ENCODE measurements around the gene CA5A.
"Not testable (repeated sequence)": the region's sequence is repeated elsewhere in the genome, so short reads cannot be mapped to it uniquely, and the experiment has no call there.

The CA5A gene

GRCh38 chr16:87926246-87927194 lies 9.8 kb downstream of the CA5A start:
- in situ Hi-C loops (cut with MboI; ENCODE audit: low sequenced_read_pairs) = no loop called here

- in situ Hi-C loops (cut with MboI; ENCODE audit: low sequenced_read_pairs) = no loop called here
Measured at GRCh38 chr16:87924811-87925670, 11.3 kb downstream of the CA5A start.

- in situ Hi-C loops (cut with MboI; ENCODE audit: low sequenced_read_pairs) = no loop called here
Measured at GRCh38 chr16:87924041-87924810, 12.1 kb downstream of the CA5A start.

GRCh38 chr16:87922250-87922871 lies 14.0 kb downstream of the CA5A start:
- in situ Hi-C loops (cut with MboI; ENCODE audit: low sequenced_read_pairs) = no loop called here

- in situ Hi-C loops (cut with MboI; ENCODE audit: low sequenced_read_pairs) = no loop called here
Measured at GRCh38 chr16:87921236-87921773, 15.0 kb downstream of the CA5A start.

GRCh38 chr16:87919681-87919994 lies 16.7 kb downstream of the CA5A start:
- in situ Hi-C loops (cut with MboI; ENCODE audit: low sequenced_read_pairs) = no loop called here

GRCh38 chr16:87918866-87919680 lies 17.3 kb downstream of the CA5A start:
- in situ Hi-C loops (cut with MboI; ENCODE audit: low sequenced_read_pairs) = no loop called here

GRCh38 chr16:87918338-87918737 lies 18.0 kb downstream of the CA5A start:
- in situ Hi-C loops (cut with MboI; ENCODE audit: low sequenced_read_pairs) = no loop called here

GRCh38 chr16:87917503-87917902 lies 18.8 kb downstream of the CA5A start:
- in situ Hi-C loops (cut with MboI; ENCODE audit: low sequenced_read_pairs) = no loop called here

- in situ Hi-C loops (cut with MboI; ENCODE audit: low sequenced_read_pairs) = no loop called here
Measured at GRCh38 chr16:87914812-87915211, 21.5 kb downstream of the CA5A start.

GRCh38 chr16:87914021-87914725 lies 22.2 kb downstream of the CA5A start:
- in situ Hi-C loops (cut with MboI; ENCODE audit: low sequenced_read_pairs) = not testable (repeated sequence)

GRCh38 chr16:87912691-87913090 lies 23.6 kb downstream of the CA5A start:
- in situ Hi-C loops (cut with MboI; ENCODE audit: low sequenced_read_pairs) = not testable (repeated sequence)

GRCh38 chr16:87911106-87911763 lies 25.1 kb downstream of the CA5A start:
- in situ Hi-C loops (cut with MboI; ENCODE audit: low sequenced_read_pairs) = not testable (repeated sequence)

- in situ Hi-C loops (cut with MboI; ENCODE audit: low sequenced_read_pairs) = not testable (repeated sequence)
Measured at GRCh38 chr16:87909203-87909935, 27.0 kb downstream of the CA5A start.

GRCh38 chr16:87908101-87908500 lies 28.2 kb downstream of the CA5A start:
- in situ Hi-C loops (cut with MboI; ENCODE audit: low sequenced_read_pairs) = not testable (repeated sequence)

GRCh38 chr16:87905521-87905920 lies 30.8 kb downstream of the CA5A start:
- in situ Hi-C loops (cut with MboI; ENCODE audit: low sequenced_read_pairs) = not testable (repeated sequence)

- in situ Hi-C loops (cut with MboI; ENCODE audit: low sequenced_read_pairs) = not testable (repeated sequence)
Measured at GRCh38 chr16:87904963-87905362, 31.4 kb downstream of the CA5A start.

GRCh38 chr16:87900489-87900888 lies 35.8 kb downstream of the CA5A start:
- in situ Hi-C loops (cut with MboI; ENCODE audit: low sequenced_read_pairs) = not testable (repeated sequence)

All from HL-60/S4 treated with phorbol 12-myristate 13-acetate at 8.2 ng/mL for 4 days and 3 days (cell line).